Suprapubic skin (tissue), 3 donors: ENCODE data around the gene ICAM5.

ENCODE experiments used
- CTCF ChIP-seq, 2 donors: fragments of 200-600 bp in 1 of 2; fragments of 450-650 bp in 1 of 2; sonication (generic) in 1 of 2; IDR thresholded peaks; one replicate each; pipeline ENCODE4 v1.5.1; 2016 to 2019; ENCODE audit warnings: antibody characterized with exemption in 2 of 2, mild to moderate bottlenecking in 1 of 2, moderate library complexity in 1 of 2
- EP300 ChIP-seq: sonication (generic); formaldehyde crosslinking; IDR thresholded peaks from one replicate; pipeline ENCODE4 v1.6.1; 2017; ENCODE audit warnings: antibody characterized with exemption
- POLR2A ChIP-seq, 2 donors: fragments of 450-650 bp; IDR thresholded peaks; one replicate each; pipeline ENCODE4 v1.6.1; 2017; ENCODE audit warnings: antibody characterized with exemption in 2 of 2, mild to moderate bottlenecking in 2 of 2, moderate library complexity in 2 of 2

DNA sequence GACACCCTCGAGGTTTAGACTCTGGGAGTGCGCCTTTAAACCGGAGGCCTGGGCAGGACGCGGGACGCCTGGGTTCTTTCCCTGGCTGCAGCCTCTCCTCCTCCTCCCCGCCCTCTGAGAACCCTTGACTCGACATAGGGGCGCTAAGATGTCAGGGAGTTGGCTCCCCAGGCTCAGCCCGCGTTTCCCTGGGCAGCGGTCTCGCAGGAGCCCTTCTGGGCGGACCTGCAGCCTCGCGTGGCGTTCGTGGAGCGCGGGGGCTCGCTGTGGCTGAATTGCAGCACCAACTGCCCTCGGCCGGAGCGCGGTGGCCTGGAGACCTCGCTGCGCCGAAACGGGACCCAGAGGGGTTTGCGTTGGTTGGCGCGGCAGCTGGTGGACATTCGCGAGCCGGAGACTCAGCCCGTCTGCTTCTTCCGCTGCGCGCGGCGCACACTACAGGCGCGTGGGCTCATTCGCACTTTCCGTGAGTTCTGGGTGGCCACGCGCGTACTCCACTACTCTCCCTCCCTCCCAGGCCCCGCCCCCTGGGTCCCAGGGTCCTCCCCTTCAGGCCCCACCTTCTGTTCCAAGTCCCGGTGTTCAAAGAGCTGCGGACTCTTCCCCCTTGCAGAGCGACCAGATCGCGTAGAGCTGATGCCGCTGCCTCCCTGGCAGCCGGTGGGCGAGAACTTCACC is 1.3 kb downstream of the ICAM5 start:
- TF ChIP-seq CTCF (IDR thresholded peaks at IDR 0.05) (no peak), POLR2A (IDR thresholded peaks at IDR 0.05) (no peak), EP300 (no peak)
